NCI-H345 treated with DMSO at 0.1 percent for 48 hours (cell line): ENCODE measurements around the gene GAS6.

Experiments
- DNase-seq: peaks from one replicate; lab custom pipeline; 2025; ENCODE audit not compliant: unreplicated experiment; lab: John Stamatoyannopoulos, UW

Gene GAS6

DNA sequence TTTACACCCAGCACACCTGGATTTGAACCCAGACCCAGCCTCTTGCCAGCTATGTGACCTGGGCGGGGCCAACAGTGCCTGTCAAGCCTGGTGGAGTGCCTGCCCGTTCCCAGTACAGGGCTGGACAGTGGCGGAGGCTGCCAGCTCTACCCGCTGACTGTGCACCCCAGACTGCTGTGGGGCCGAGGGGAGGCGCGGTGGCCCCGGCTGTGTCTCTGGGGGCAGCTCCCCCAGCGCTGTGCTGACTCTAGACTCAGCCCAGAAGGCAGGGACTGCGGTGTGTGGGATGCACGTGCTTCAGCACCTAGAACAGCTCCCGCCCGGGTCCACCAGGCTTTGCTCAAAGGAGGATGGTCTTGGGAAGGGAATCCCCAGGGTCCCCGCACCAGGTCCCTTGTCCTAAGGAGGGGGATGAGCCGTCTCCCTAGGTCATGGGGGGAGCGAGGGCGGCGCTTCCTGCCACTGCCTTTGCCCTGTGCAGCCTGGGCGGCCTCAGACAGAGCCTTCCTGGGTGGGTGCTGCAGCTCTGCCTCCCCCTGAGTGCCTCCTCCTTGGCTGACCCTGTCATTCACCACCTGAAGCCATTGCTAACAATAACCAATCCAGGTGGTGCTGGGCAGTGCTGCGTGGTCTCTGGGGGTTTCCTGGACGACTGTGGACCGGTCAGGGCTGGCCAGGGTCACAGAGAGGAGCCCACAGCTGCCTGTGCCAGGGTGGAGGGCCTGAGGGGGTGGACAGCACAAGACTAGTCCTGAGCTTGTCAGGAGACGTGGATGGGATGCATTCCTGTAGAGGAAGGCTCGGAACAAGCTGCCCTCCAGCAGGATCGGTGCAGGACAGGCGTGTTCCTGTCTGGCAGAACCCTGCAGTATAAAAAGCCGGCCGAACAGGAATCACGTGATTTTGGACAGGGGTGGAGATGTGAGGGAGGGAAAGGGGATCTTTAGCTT, 86.3 kb downstream of the GAS6 start:
- no peak for DNase-seq

DNA sequence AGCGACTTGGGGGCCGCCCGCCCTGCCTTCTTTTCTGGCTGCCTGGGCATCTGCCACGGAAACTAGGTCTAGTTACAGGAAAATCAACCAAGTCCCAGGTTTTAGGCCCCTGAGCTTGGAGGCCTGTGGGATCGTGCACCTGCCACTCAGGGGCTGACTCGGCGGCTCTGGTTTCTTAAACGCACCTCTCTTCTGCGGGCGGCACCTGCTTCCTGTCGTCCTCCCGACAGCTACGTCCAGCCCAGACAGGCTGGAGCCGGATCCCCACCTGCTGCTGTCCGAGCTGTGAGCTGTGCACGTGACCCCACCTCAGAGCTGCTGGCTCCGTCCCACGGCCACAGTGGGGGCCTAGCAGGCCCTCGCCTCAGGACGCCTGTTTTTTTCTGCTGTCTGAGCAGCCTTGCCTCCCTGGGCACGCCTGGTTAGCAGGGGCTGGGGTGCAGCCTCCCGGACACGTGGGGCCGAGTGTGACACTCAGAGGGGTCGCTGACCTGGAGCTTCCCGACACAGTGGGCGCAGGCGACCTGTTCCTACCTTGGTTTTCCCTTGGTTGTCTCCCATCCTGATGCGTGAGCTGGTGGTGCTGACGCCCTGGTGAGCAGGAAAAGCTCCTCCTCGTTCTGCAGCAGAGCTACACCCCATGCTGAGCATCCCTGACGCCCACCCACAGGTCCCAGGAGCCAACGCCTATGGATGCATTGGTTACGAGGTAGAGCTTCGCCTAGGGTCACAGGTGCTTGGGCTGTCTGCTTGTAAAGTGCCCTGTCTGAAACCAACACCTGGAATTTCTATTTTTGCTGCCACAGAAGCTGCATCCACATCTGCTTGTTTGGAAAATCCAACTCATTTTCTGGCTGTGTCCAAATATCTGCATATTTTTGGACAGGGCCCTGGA, 87.4 kb downstream of the GAS6 start:
- peak; percentile 7 for DNase-seq

- DNase-seq = no peak
Measured at GRCh38 chr13:113775451-113776145, 88.3 kb downstream of the GAS6 start.

DNA sequence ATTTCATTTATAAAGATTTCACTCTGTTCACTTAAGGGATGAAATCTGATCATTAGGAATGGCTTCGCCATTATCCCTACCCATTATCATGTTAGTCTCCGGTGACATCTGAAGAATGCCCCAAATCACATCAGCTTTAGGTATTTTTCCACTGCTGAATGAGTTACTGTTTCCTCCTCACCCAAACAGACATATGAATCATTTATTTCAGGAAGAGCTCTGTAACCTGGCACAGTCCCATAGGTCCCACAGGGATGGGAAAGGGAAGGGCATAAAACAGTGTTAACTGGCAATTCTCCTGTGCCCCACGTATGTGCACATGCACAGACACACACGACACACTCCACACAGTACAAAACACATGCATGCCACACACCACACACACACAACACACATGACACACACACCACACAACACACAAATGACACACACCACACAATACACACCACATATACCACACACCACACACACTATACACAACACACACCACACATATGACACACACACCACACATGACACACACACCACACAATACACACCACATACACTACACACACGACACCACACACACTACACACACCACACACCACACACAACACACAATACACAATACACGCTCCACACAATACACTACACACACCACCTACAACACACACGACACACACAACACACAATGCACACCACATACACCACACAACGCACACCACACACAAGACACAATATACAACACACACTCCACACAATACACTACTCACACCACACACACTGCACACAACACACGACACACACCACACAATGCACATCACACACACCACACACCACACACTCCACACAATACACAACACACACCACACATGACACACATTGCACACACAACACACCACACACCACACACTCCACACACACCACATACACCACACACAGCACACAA, 89.4 kb downstream of the GAS6 start:
- DNase-seq = no peak

DNA sequence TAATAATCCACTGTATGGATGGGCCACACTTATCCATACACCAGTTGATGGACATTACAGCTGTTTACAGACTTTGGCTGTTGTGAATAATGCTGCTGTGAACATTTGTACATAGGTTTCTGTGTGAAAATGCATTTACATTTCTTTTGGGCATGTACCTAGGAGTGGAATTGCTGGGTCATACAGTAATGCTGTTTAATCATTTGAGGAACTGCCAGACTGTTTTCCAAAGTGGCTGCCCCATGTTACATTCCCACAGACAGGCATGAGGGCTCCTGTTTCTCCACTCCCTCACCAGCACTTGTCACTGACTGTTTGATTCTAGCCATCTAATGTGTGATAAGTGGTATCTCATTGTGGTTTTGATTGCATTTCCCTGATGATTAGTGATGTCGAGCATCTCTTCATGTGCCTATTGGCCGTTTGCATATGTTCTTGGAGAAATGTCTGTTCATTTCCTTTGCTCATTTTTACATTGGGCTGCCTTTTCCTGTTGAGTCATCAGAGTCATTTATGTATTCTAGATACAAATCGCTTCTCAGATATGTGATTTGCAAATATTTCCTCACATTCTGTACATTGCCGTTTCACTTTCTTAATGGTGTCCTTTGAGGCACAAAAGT, 92.1 kb downstream of the GAS6 start:
- no peak for DNase-seq

- DNase-seq = no peak
Measured at GRCh38 chr13:113770937-113771336, 92.9 kb downstream of the GAS6 start.
